ENCODE measurements around the gene LRRTM3.

DNA sequence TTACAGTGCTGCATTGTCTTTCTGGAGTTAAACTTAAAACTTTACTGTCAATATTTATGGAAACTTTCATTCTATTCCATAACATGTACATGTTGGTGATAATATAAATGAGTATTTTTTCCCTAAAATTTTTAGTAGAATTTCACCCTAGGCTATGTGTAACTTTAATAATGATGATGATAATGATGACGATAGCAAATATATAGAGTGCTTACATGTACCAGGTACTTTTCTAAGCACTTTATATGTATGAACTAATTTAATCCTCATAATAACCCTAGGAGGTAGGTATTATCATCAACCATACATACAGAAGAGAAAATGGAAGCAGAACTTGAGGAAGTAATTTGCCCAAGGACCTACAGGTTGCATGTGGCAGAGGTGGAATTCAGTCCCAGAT, 85.6 kb downstream of the LRRTM3 start:
- TF ChIP-seq EZH2phosphoT487 (IDR thresholded peaks at IDR 0.05; ENCODE audit: borderline replicate concordance, low read length): no peak
- TF ChIP-seq, protein P1, sequence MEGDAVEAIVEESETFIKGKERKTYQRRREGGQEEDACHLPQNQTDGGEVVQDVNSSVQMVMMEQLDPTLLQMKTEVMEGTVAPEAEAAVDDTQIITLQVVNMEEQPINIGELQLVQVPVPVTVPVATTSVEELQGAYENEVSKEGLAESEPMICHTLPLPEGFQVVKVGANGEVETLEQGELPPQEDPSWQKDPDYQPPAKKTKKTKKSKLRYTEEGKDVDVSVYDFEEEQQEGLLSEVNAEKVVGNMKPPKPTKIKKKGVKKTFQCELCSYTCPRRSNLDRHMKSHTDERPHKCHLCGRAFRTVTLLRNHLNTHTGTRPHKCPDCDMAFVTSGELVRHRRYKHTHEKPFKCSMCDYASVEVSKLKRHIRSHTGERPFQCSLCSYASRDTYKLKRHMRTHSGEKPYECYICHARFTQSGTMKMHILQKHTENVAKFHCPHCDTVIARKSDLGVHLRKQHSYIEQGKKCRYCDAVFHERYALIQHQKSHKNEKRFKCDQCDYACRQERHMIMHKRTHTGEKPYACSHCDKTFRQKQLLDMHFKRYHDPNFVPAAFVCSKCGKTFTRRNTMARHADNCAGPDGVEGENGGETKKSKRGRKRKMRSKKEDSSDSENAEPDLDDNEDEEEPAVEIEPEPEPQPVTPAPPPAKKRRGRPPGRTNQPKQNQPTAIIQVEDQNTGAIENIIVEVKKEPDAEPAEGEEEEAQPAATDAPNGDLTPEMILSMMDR (IDR thresholded peaks at IDR 0.05; ENCODE audit: low read depth, low read length, poor library complexity, severe bottlenecking): no peak
